GM12878 (cell line): ENCODE data around the gene UNC45A. TPM values are rescaled to one million over a fixed set of nuclear protein-coding genes. Genes with fewer than 3 reads are reported as not detected.

Experiments
- CEBPB ChIP-seq, 2 experiments: fragments of 150-350 bp in 1 of 2; IDR thresholded peaks; 2 replicates each; pipeline ENCODE4 v1.6.1; 2012 to 2014; ENCODE audit warnings: low read depth in 2 of 2, low read length in 2 of 2, borderline replicate concordance in 1 of 2, inconsistent platforms in 1 of 2
- CTCF ChIP-seq, 3 experiments: IDR thresholded peaks in 2 of 3; conservative IDR thresholded peaks in 1 of 3; 2 replicates each; pipeline ENCODE4 v1.5.1; 2011; ENCODE audit warnings: low read depth in 3 of 3, low read length in 3 of 3, mild to moderate bottlenecking in 3 of 3, control low read depth in 2 of 3, moderate library complexity in 2 of 3, inconsistent platforms in 1 of 3, mixed read lengths in 1 of 3; ENCODE audit not compliant: control insufficient read depth in 2 of 3, insufficient read depth in 1 of 3; ENCODE audit errors: extremely low read depth in 1 of 3
- EED ChIP-seq: sonication (generic); IDR thresholded peaks from 2 replicates; pipeline ENCODE4 v1.6.1; 2016; ENCODE audit warnings: antibody characterized with exemption, low read depth
- FOS ChIP-seq: IDR thresholded peaks from 3 replicates; pipeline ENCODE4 v1.6.1; 2011; ENCODE audit warnings: borderline replicate concordance; ENCODE audit not compliant: insufficient read length; ENCODE audit errors: extremely low read depth
- FOXK2 ChIP-seq: fragments of 450-650 bp; IDR thresholded peaks from 2 replicates; pipeline ENCODE4 v1.6.1; 2017; ENCODE audit warnings: mild to moderate bottlenecking, moderate library complexity
- HDAC2 ChIP-seq: fragments of 200-600 bp; sonication (generic); IDR thresholded peaks from 2 replicates; pipeline ENCODE4 v1.6.1; 2017
- MEF2A ChIP-seq: IDR thresholded peaks from 2 replicates; pipeline ENCODE4 v1.6.1; 2011; ENCODE audit warnings: low read depth, mild to moderate bottlenecking, low read length, moderate library complexity; ENCODE audit not compliant: insufficient read depth
- MXI1 ChIP-seq: fragments of 150-350 bp; IDR thresholded peaks from 2 replicates; pipeline ENCODE4 v1.6.1; 2011; ENCODE audit warnings: low read depth, mild to moderate bottlenecking, inconsistent platforms, low read length, improper control_type of control experiment
- NBN ChIP-seq: fragments of 450-650 bp; IDR thresholded peaks from 2 replicates; pipeline ENCODE4 v1.6.1; 2016
- NR2C2 ChIP-seq: IDR thresholded peaks from 2 replicates; pipeline ENCODE4 v1.6.1; 2011; ENCODE audit warnings: borderline replicate concordance, low read depth; ENCODE audit not compliant: control insufficient read depth, insufficient read length
- NRF1 ChIP-seq: conservative IDR thresholded peaks from 2 replicates; pipeline ENCODE4 v1.6.1; 2011; ENCODE audit warnings: mild to moderate bottlenecking, low read depth, low read length, improper control_type of control experiment
- RBBP5 ChIP-seq: fragments of 200-600 bp; sonication (generic); conservative IDR thresholded peaks from 2 replicates; pipeline ENCODE4 v1.6.1; 2016
- YBX1 ChIP-seq: fragments of 450-650 bp; IDR thresholded peaks from 2 replicates; pipeline ENCODE4 v1.6.1; 2016; ENCODE audit warnings: antibody characterized with exemption
- ZNF24 ChIP-seq: fragments of 450-650 bp; IDR thresholded peaks from 2 replicates; pipeline ENCODE4 v1.6.1; 2017; ENCODE audit warnings: antibody characterized with exemption, mild to moderate bottlenecking
- polyA plus RNA-seq, 11 experiments: library from polyadenylated mRNA; depleted of rRNA in 4 of 11; unstranded in 6 of 11; stranded (reverse) in 5 of 11; fragments of >200 nt; fragmentation: Nextera tagmentation in 4 of 11; fragmentation: Illumina TruSeq in 1 of 11; extraction: Ambion mirVana in 4 of 11; extraction: Trizol in 1 of 11; gene quantifications; 1 replicate in 1 of 11; 2 replicates in 10 of 11; pipeline versions ENCODE4 v1.2.1 to v1.2.3, GENCODE V29; 2011 to 2016; ENCODE audit warnings: inconsistent platforms in 2 of 11, missing spikeins in 2 of 11, low read depth in 1 of 11
- total RNA-seq, 4 experiments: library from RNA; depleted of rRNA in 3 of 4; stranded (reverse); fragments of >200 nt in 3 of 4; fragmentation: Illumina TruSeq in 1 of 4; extraction: Trizol in 1 of 4; gene quantifications; 2 replicates each; pipeline versions ENCODE4 v1.2.1 to v1.2.3, GENCODE V29; 2013 to 2021
- TF ChIP-seq, protein P1 (sequence below): fragments of 450-650 bp; IDR thresholded peaks from 2 replicates; pipeline ENCODE4 v1.6.1; 2017; ENCODE audit warnings: mild to moderate bottlenecking, moderate library complexity
- TF ChIP-seq, protein P2 (sequence below): fragments of 150-350 bp; IDR thresholded peaks from 2 replicates; pipeline ENCODE4 v1.6.1; 2016; ENCODE audit warnings: low read depth, low read length
- TF ChIP-seq, protein P3 (sequence below): IDR thresholded peaks from 2 replicates; pipeline ENCODE4 v1.6.1; 2011; ENCODE audit warnings: low read depth, low read length, improper control_type of control experiment, borderline replicate concordance
- TF ChIP-seq, protein P4 (sequence below): IDR thresholded peaks from 2 replicates; pipeline ENCODE4 v1.6.1; 2012; ENCODE audit warnings: low read depth, low read length, improper control_type of control experiment

The UNC45A gene
- total and polyA plus RNA-seq, 10 of the 15 experiments (the other 5 are each of a cell fraction or from before 2014, with no cell fraction given), result 10.3 to 57.8 (median 40.5) TPM

DNA sequence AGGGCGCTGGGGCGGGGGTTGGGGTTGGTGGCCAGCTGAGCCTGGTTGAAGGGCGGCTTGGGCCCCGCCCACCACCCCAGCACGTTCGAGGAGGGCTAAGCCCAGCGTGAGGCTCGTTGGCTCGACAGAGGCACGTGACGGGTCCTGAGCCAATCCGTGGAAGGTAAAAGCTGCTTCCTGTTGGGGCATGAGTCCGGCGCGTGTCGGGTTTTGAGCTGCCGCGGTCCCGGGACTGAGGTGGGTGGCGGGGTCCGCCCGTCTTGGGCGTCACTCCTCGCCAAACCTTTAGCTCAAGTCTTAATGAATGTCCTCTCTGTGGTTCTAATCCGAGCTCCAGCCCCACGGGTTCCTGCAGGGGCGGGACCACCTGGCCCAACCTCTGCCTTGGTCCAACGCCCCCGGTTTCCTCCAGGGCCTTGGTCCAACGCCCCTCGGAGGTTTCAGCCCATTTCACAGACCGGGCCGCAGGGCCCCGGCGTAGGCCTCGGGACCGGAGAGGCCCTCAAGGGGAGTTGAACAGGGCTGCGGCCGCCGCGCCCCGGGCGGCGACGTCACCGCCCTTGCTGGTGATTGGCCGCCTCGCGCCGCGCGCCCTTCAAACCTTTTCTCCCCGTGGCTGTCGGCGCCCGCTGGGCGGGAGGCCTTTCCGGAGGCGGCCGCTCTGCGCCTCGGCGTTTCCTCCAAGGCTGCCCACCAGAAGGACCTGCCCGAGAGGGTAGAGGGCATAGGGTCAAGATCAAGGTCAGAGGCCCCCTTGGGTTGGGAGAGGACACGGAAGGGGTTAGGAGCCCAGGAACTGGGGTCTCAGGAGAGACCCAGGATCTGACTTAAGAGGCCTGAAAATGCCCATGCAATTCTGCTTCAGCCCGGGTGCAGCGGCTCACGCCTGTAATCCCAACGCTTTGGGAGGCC lies 19.9 kb downstream of the UNC45A start, which contains the start of gene RCCD1 (continued):
- no peak for TF ChIP-seq MEF2A
- TF ChIP-seq HDAC2, result peak; percentile 93
- no peak for TF ChIP-seq RBBP5
- TF ChIP-seq ZNF24, result no peak
- TF ChIP-seq, protein P1, sequence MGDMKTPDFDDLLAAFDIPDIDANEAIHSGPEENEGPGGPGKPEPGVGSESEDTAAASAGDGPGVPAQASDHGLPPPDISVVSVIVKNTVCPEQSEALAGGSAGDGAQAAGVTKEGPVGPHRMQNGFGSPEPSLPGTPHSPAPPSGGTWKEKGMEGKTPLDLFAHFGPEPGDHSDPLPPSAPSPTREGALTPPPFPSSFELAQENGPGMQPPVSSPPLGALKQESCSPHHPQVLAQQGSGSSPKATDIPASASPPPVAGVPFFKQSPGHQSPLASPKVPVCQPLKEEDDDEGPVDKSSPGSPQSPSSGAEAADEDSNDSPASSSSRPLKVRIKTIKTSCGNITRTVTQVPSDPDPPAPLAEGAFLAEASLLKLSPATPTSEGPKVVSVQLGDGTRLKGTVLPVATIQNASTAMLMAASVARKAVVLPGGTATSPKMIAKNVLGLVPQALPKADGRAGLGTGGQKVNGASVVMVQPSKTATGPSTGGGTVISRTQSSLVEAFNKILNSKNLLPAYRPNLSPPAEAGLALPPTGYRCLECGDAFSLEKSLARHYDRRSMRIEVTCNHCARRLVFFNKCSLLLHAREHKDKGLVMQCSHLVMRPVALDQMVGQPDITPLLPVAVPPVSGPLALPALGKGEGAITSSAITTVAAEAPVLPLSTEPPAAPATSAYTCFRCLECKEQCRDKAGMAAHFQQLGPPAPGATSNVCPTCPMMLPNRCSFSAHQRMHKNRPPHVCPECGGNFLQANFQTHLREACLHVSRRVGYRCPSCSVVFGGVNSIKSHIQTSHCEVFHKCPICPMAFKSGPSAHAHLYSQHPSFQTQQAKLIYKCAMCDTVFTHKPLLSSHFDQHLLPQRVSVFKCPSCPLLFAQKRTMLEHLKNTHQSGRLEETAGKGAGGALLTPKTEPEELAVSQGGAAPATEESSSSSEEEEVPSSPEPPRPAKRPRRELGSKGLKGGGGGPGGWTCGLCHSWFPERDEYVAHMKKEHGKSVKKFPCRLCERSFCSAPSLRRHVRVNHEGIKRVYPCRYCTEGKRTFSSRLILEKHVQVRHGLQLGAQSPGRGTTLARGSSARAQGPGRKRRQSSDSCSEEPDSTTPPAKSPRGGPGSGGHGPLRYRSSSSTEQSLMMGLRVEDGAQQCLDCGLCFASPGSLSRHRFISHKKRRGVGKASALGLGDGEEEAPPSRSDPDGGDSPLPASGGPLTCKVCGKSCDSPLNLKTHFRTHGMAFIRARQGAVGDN, result peak; percentile 70
- no peak for TF ChIP-seq NRF1
- TF ChIP-seq CEBPB (IDR thresholded peaks at IDR 0.05; ENCODE audit: borderline replicate concordance in 1 of 2, low read depth in 2 of 2, low read length in 2 of 2), result no peak
- no peak for TF ChIP-seq NR2C2
- peak; percentile 91 for TF ChIP-seq MXI1
- TF ChIP-seq, protein P2, sequence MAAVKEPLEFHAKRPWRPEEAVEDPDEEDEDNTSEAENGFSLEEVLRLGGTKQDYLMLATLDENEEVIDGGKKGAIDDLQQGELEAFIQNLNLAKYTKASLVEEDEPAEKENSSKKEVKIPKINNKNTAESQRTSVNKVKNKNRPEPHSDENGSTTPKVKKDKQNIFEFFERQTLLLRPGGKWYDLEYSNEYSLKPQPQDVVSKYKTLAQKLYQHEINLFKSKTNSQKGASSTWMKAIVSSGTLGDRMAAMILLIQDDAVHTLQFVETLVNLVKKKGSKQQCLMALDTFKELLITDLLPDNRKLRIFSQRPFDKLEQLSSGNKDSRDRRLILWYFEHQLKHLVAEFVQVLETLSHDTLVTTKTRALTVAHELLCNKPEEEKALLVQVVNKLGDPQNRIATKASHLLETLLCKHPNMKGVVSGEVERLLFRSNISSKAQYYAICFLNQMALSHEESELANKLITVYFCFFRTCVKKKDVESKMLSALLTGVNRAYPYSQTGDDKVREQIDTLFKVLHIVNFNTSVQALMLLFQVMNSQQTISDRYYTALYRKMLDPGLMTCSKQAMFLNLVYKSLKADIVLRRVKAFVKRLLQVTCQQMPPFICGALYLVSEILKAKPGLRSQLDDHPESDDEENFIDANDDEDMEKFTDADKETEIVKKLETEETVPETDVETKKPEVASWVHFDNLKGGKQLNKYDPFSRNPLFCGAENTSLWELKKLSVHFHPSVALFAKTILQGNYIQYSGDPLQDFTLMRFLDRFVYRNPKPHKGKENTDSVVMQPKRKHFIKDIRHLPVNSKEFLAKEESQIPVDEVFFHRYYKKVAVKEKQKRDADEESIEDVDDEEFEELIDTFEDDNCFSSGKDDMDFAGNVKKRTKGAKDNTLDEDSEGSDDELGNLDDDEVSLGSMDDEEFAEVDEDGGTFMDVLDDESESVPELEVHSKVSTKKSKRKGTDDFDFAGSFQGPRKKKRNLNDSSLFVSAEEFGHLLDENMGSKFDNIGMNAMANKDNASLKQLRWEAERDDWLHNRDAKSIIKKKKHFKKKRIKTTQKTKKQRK, result no peak
- no peak; the same call in 1 of the 2 replicates for TF ChIP-seq EED
- no peak for TF ChIP-seq FOXK2
- TF ChIP-seq, protein P3, sequence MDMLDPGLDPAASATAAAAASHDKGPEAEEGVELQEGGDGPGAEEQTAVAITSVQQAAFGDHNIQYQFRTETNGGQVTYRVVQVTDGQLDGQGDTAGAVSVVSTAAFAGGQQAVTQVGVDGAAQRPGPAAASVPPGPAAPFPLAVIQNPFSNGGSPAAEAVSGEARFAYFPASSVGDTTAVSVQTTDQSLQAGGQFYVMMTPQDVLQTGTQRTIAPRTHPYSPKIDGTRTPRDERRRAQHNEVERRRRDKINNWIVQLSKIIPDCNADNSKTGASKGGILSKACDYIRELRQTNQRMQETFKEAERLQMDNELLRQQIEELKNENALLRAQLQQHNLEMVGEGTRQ, result peak; percentile 95
- peak; percentile 11 for TF ChIP-seq FOS
- TF ChIP-seq NBN, result peak; percentile 86
- TF ChIP-seq, protein P4, sequence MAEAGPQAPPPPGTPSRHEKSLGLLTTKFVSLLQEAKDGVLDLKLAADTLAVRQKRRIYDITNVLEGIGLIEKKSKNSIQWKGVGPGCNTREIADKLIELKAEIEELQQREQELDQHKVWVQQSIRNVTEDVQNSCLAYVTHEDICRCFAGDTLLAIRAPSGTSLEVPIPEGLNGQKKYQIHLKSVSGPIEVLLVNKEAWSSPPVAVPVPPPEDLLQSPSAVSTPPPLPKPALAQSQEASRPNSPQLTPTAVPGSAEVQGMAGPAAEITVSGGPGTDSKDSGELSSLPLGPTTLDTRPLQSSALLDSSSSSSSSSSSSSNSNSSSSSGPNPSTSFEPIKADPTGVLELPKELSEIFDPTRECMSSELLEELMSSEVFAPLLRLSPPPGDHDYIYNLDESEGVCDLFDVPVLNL, result peak; percentile 99
- TF ChIP-seq CTCF (IDR thresholded peaks at IDR 0.05 in 2 of 3, conservative IDR thresholded peaks at IDR 0.05 in 1 of 3; ENCODE audit: control insufficient read depth in 2 of 3, extremely low read depth in 1 of 3, insufficient read depth in 1 of 3, low read depth in 3 of 3, low read length in 3 of 3), result no peak
- no peak for TF ChIP-seq YBX1
